ENCODE data around the gene ABCC1. TPM values are rescaled to one million over a fixed set of nuclear protein-coding genes. Genes with fewer than 3 reads are reported as not detected.

Gene ABCC1
- total RNA-seq, 1 donor from 2014 or later, result 18.1 TPM

GRCh38 chr16:16131204-16131603, 181.8 kb downstream of the ABCC1 start:
- H3K4me3 ChIP-seq (ENCODE audit: low read depth, low read length), result no peak overlapping the region
- DNase-seq (ENCODE audit: low read depth), result no peak
- TF ChIP-seq CTCF (conservative IDR thresholded peaks at IDR 0.05; ENCODE audit: low read depth, low read length), result no peak

GRCh38 chr16:16131659-16132058, 182.2 kb downstream of the ABCC1 start:
- TF ChIP-seq CTCF (conservative IDR thresholded peaks at IDR 0.05; ENCODE audit: low read depth, low read length), result no peak

GRCh38 chr16:16133943-16134604, 184.7 kb downstream of the ABCC1 start:
- DNase-seq (ENCODE audit: low read depth), result no peak
- H3K4me3 ChIP-seq (ENCODE audit: low read depth, low read length), result no peak overlapping the region

More at GRCh38 chr16:16131659-16132058, 182.2 kb downstream of the ABCC1 start:
- DNase-seq (ENCODE audit: low read depth), result no peak
- no peak overlapping the region for H3K4me3 ChIP-seq (ENCODE audit: low read depth, low read length)

GRCh38 chr16:16136588-16136987, 187.2 kb downstream of the ABCC1 start:
- DNase-seq (ENCODE audit: low read depth), result no peak
- no peak for TF ChIP-seq CTCF (conservative IDR thresholded peaks at IDR 0.05; ENCODE audit: low read depth, low read length)
- H3K4me3 ChIP-seq (ENCODE audit: low read depth, low read length), result no peak overlapping the region

More at GRCh38 chr16:16133943-16134604, 184.7 kb downstream of the ABCC1 start:
- TF ChIP-seq CTCF (conservative IDR thresholded peaks at IDR 0.05; ENCODE audit: low read depth, low read length), result no peak

- no peak for TF ChIP-seq CTCF (conservative IDR thresholded peaks at IDR 0.05; ENCODE audit: low read depth, low read length)
- DNase-seq (ENCODE audit: low read depth), result no peak
- no peak overlapping the region for H3K4me3 ChIP-seq (ENCODE audit: low read depth, low read length)
These were observed 187.7 kb downstream of the ABCC1 start for GRCh38 chr16:16137110-16137509.

- no peak for TF ChIP-seq CTCF (conservative IDR thresholded peaks at IDR 0.05; ENCODE audit: low read depth, low read length)
- no peak overlapping the region for H3K4me3 ChIP-seq (ENCODE audit: low read depth, low read length)
- DNase-seq (ENCODE audit: low read depth), result no peak
These were observed 188.7 kb downstream of the ABCC1 start for GRCh38 chr16:16138034-16138635.

GRCh38 chr16:16139061-16139460, 189.6 kb downstream of the ABCC1 start:
- no peak overlapping the region for H3K4me3 ChIP-seq (ENCODE audit: low read depth, low read length)
- no peak for DNase-seq (ENCODE audit: low read depth)
- no peak for TF ChIP-seq CTCF (conservative IDR thresholded peaks at IDR 0.05; ENCODE audit: low read depth, low read length)

All from epithelial cell of proximal tubule (primary cell).